ENCODE data around the gene RND2. TPM values are rescaled to one million over a fixed set of nuclear protein-coding genes. Genes with fewer than 3 reads are reported as not detected.

The RND2 gene
- total and polyA plus RNA-seq, 2 of the 13 experiments (the other 11 are each of a cell fraction or from before 2014, with no cell fraction given), result 0.05 to 0.11 TPM

GRCh38 chr17:43020789-43021740 lies 4.0 kb upstream of the RND2 start (continued):
- TF ChIP-seq SATB2 (CRISPR knock-in tag; IDR thresholded peaks at IDR 0.05) (no peak), ATAD3A (CRISPR knock-in tag; IDR thresholded peaks at IDR 0.05) (no peak), ZNF281 (CRISPR knock-in tag; IDR thresholded peaks at IDR 0.05; ENCODE audit: borderline replicate concordance) (0 out of 2 replicates have a peak, but pooled peaks have one; percentile 46), ZNF737 (CRISPR knock-in tag; IDR thresholded peaks at IDR 0.05; ENCODE audit: borderline replicate concordance) (0 out of 2 replicates have a peak, but pooled peaks have one; percentile 48), TCF7 (IDR thresholded peaks at IDR 0.05; ENCODE audit: low read depth) (no peak), ZMYM3 (CRISPR knock-in tag; IDR thresholded peaks at IDR 0.05) (peak; percentile 7), SP1 (IDR thresholded peaks at IDR 0.05) (no peak), SP1 (CRISPR knock-in tag; IDR thresholded peaks at IDR 0.05) (peak; percentile 29; the same call in 1 of the 2 replicates), ARHGAP35 (CRISPR knock-in tag; IDR thresholded peaks at IDR 0.05; ENCODE audit: borderline replicate concordance) (0 out of 2 replicates have a peak, but pooled peaks have one; percentile 64), ZBTB1 (CRISPR knock-in tag; IDR thresholded peaks at IDR 0.05; ENCODE audit: borderline replicate concordance) (no peak), ZNF792 (CRISPR knock-in tag; IDR thresholded peaks at IDR 0.05) (0 out of 2 replicates have a peak, but pooled peaks have one; percentile 19), JUND (CRISPR knock-in tag; IDR thresholded peaks at IDR 0.05) (0 out of 2 replicates have a peak, but pooled peaks have one; percentile 44), FOXA3 (CRISPR knock-in tag; IDR thresholded peaks at IDR 0.05) (peak; percentile 24; the same call in 1 of the 2 replicates), DNMT3B (CRISPR knock-in tag; conservative IDR thresholded peaks at IDR 0.05) (no peak), ZBTB4 (CRISPR knock-in tag; IDR thresholded peaks at IDR 0.05; ENCODE audit: borderline replicate concordance) (no peak), BRF2 (CRISPR knock-in tag; IDR thresholded peaks at IDR 0.05) (no peak), ATF7-NPFF (CRISPR knock-in tag; IDR thresholded peaks at IDR 0.05; ENCODE audit: low read depth) (no peak), NFE2L1 (CRISPR knock-in tag; IDR thresholded peaks at IDR 0.05; ENCODE audit: borderline replicate concordance) (no peak), ETV5 (CRISPR knock-in tag; IDR thresholded peaks at IDR 0.05; ENCODE audit: borderline replicate concordance) (peak; percentile 38; the same call in 1 of the 2 replicates), MEIS2 (CRISPR knock-in tag; IDR thresholded peaks at IDR 0.05) (no peak)
- TF ChIP-seq, protein P1, sequence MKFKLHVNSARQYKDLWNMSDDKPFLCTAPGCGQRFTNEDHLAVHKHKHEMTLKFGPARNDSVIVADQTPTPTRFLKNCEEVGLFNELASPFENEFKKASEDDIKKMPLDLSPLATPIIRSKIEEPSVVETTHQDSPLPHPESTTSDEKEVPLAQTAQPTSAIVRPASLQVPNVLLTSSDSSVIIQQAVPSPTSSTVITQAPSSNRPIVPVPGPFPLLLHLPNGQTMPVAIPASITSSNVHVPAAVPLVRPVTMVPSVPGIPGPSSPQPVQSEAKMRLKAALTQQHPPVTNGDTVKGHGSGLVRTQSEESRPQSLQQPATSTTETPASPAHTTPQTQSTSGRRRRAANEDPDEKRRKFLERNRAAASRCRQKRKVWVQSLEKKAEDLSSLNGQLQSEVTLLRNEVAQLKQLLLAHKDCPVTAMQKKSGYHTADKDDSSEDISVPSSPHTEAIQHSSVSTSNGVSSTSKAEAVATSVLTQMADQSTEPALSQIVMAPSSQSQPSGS (CRISPR knock-in tag; IDR thresholded peaks at IDR 0.05), result peak; percentile 15; the same call in 1 of the 2 replicates

Data from HepG2 (cell line).